Measurements from ENCODE around the gene GPX4.
"Not testable (repeated sequence)": the region's sequence is repeated elsewhere in the genome, so short reads cannot be mapped to it uniquely, and the experiment has no call there.

Gene GPX4

GRCh38 chr19:1113986-1114483 lies 10.2 kb downstream of the GPX4 start:
- DNase-seq (ENCODE audit: low read depth in 2 of 2) = no peak

GRCh38 chr19:1114728-1115127 lies 10.9 kb downstream of the GPX4 start:
- not testable (repeated sequence) for DNase-seq (ENCODE audit: low read depth in 2 of 2)

GRCh38 chr19:1115646-1116420 lies 12.0 kb downstream of the GPX4 start:
- no peak for DNase-seq (ENCODE audit: low read depth in 2 of 2)

GRCh38 chr19:1116726-1117581 lies 13.2 kb downstream of the GPX4 start:
- no peak for DNase-seq (ENCODE audit: low read depth in 2 of 2)

GRCh38 chr19:1117654-1118053 lies 13.9 kb downstream of the GPX4 start:
- no peak for DNase-seq (ENCODE audit: low read depth in 2 of 2)

GRCh38 chr19:1118999-1119398 lies 15.2 kb downstream of the GPX4 start:
- DNase-seq (ENCODE audit: low read depth in 2 of 2) = no peak

- no peak for DNase-seq (ENCODE audit: low read depth in 2 of 2)
Observed at GRCh38 chr19:1119475-1120217, 15.9 kb downstream of the GPX4 start.

- no peak for DNase-seq (ENCODE audit: low read depth in 2 of 2)
Observed at GRCh38 chr19:1121395-1121794, 17.6 kb downstream of the GPX4 start.

GRCh38 chr19:1122021-1122971 lies 18.5 kb downstream of the GPX4 start:
- no peak for DNase-seq (ENCODE audit: low read depth in 2 of 2)

- DNase-seq (ENCODE audit: low read depth in 2 of 2) = no peak
Observed at GRCh38 chr19:1122972-1123363, 19.2 kb downstream of the GPX4 start.

GRCh38 chr19:1123381-1123780 lies 19.6 kb downstream of the GPX4 start:
- no peak for DNase-seq (ENCODE audit: low read depth in 2 of 2)

GRCh38 chr19:1123885-1124677 lies 20.3 kb downstream of the GPX4 start:
- DNase-seq (ENCODE audit: low read depth in 2 of 2) = no peak

- DNase-seq (ENCODE audit: low read depth in 2 of 2) = no peak
Observed at GRCh38 chr19:1125601-1126467, 22.0 kb downstream of the GPX4 start.

- DNase-seq (ENCODE audit: low read depth in 2 of 2) = no peak
Observed at GRCh38 chr19:1126984-1127760, 23.4 kb downstream of the GPX4 start.

GRCh38 chr19:1128106-1128505 lies 24.3 kb downstream of the GPX4 start:
- DNase-seq (ENCODE audit: low read depth in 2 of 2) = no peak

GRCh38 chr19:1129084-1129483 lies 25.3 kb downstream of the GPX4 start:
- DNase-seq (ENCODE audit: low read depth in 2 of 2) = not testable (repeated sequence)

GRCh38 chr19:1129535-1129934 lies 25.7 kb downstream of the GPX4 start:
- DNase-seq (ENCODE audit: low read depth in 2 of 2) = no peak

All from fibroblast of skin of left biceps (primary cell).